Endothelial cell (in vitro differentiated cells): ENCODE results near the gene ATE1. TPM values are rescaled to one million over a fixed set of nuclear protein-coding genes. Genes with fewer than 3 reads are reported as not detected.

ENCODE experiments used
- DNase-seq: peaks from one replicate; pipeline ENCODE4 v3.0.0; 2021; ENCODE audit warnings: low spot score
- H3K27ac Mint-ChIP-seq: one replicate; pipeline ENCODE4 v1.8.0; 2021; ENCODE audit warnings: mixed read lengths, inconsistent platforms; ENCODE audit not compliant: unreplicated experiment
- H3K27me3 Mint-ChIP-seq: one replicate; pipeline ENCODE4 v1.8.0; 2021; ENCODE audit warnings: mild to moderate bottlenecking, moderate library complexity, mixed read lengths, inconsistent platforms; ENCODE audit not compliant: unreplicated experiment
- H3K36me3 Mint-ChIP-seq: one replicate; pipeline ENCODE4 v1.8.0; 2021; ENCODE audit warnings: mild to moderate bottlenecking, low read depth, mixed read lengths, inconsistent platforms; ENCODE audit not compliant: unreplicated experiment
- H3K4me1 Mint-ChIP-seq: one replicate; pipeline ENCODE4 v1.8.0; 2021; ENCODE audit warnings: mild to moderate bottlenecking, mixed read lengths, inconsistent platforms; ENCODE audit not compliant: unreplicated experiment
- H3K4me3 Mint-ChIP-seq: one replicate; pipeline ENCODE4 v1.8.0; 2021; ENCODE audit warnings: mild to moderate bottlenecking, mixed read lengths, inconsistent platforms; ENCODE audit not compliant: unreplicated experiment
- H3K9me3 Mint-ChIP-seq: one replicate; pipeline ENCODE4 v1.8.0; 2021; ENCODE audit warnings: mixed read lengths, inconsistent platforms; ENCODE audit not compliant: unreplicated experiment
- CTCF ChIP-seq: fragments of 200-600 bp; sonication (generic); IDR thresholded peaks from one replicate; pipeline ENCODE4 v1.5.0; 2021; ENCODE audit warnings: antibody characterized with exemption; ENCODE audit not compliant: unreplicated experiment
- total RNA-seq: library from RNA; stranded (reverse); fragmentation: NEBNext Ultra II Directional; extraction: Animal tissue kit (Norgen Biotek cat#: 25700); gene quantifications from one replicate; pipeline ENCODE4 v1.2.1, GENCODE V29; 2021; ENCODE audit not compliant: unreplicated experiment

Gene ATE1
- total RNA-seq, 1 donor from 2014 or later, result 36.0 TPM

- H3K27me3 Mint-ChIP-seq, result no peaks in the 10 kb centered on the region
These were observed 63.2 kb downstream of the ATE1 start for GRCh38 chr10:121864653-121865052.

GRCh38 chr10:121864168-121864567 is 63.7 kb downstream of the ATE1 start:
- no peaks in the 10 kb centered on the region for H3K27me3 Mint-ChIP-seq
- TF ChIP-seq CTCF, result no peak
- peaks cover 21% of the 10 kb centered on the region for H3K36me3 Mint-ChIP-seq
- no peaks in the 10 kb centered on the region for H3K9me3 Mint-ChIP-seq
- no peak for DNase-seq
- no peak overlapping the region for H3K27ac Mint-ChIP-seq
- peaks cover 3% of the 10 kb centered on the region for H3K4me1 Mint-ChIP-seq
- no peak overlapping the region for H3K4me3 Mint-ChIP-seq

More at GRCh38 chr10:121864653-121865052, 63.2 kb downstream of the ATE1 start:
- peaks cover 21% of the 10 kb centered on the region for H3K36me3 Mint-ChIP-seq
- TF ChIP-seq CTCF, result no peak
- no peaks in the 10 kb centered on the region for H3K9me3 Mint-ChIP-seq
- no peak for DNase-seq
- peaks cover 3% of the 10 kb centered on the region for H3K4me1 Mint-ChIP-seq
- no peak overlapping the region for H3K27ac Mint-ChIP-seq
- H3K4me3 Mint-ChIP-seq, result no peak overlapping the region

- no peak for TF ChIP-seq CTCF
- H3K27me3 Mint-ChIP-seq, result no peaks in the 10 kb centered on the region
- H3K9me3 Mint-ChIP-seq, result no peaks in the 10 kb centered on the region
- no peak overlapping the region for H3K27ac Mint-ChIP-seq
- H3K36me3 Mint-ChIP-seq, result peaks cover 27% of the 10 kb centered on the region
- peaks cover 3% of the 10 kb centered on the region for H3K4me1 Mint-ChIP-seq
- H3K4me3 Mint-ChIP-seq, result no peak overlapping the region
- no peak for DNase-seq
These were observed 65.2 kb downstream of the ATE1 start for GRCh38 chr10:121862649-121863048.

- TF ChIP-seq CTCF, result no peak
- H3K4me3 Mint-ChIP-seq, result no peak overlapping the region
- no peak overlapping the region for H3K27ac Mint-ChIP-seq
- H3K27me3 Mint-ChIP-seq, result no peaks in the 10 kb centered on the region
- H3K9me3 Mint-ChIP-seq, result no peaks in the 10 kb centered on the region
- no peak for DNase-seq
- H3K36me3 Mint-ChIP-seq, result peaks cover 33% of the 10 kb centered on the region
- peaks cover 3% of the 10 kb centered on the region for H3K4me1 Mint-ChIP-seq
These were observed 65.8 kb downstream of the ATE1 start for GRCh38 chr10:121862042-121862441.

- Mint-ChIP-seq H3K4me1 (peaks cover 3% of the 10 kb centered on the region), H3K9me3 (no peaks in the 10 kb centered on the region), H3K27me3 (no peaks in the 10 kb centered on the region), H3K36me3 (peaks cover 38% of the 10 kb centered on the region), H3K27ac (peak overlapping the region; percentile 37), H3K4me3 (no peak overlapping the region)
- no peak for DNase-seq
- no peak for TF ChIP-seq CTCF
These were observed 67.0 kb downstream of the ATE1 start for GRCh38 chr10:121860810-121861209.
